Breast epithelium (tissue), 4 donors: ENCODE results near the gene PNP. TPM values are rescaled to one million over a fixed set of nuclear protein-coding genes. Genes with fewer than 3 reads are reported as not detected.

ENCODE experiments used
- DNase-seq, 2 donors: peaks; one replicate each; pipeline ENCODE4 v3.0.0-alpha.2; 2019; ENCODE audit warnings: low spot score in 2 of 2
- H3K27ac ChIP-seq, 2 donors: fragments of 200-600 bp; sonication (generic) in 1 of 2; one replicate each; pipeline ENCODE4 v1.5.1; 2016 to 2019; ENCODE audit warnings: mild to moderate bottlenecking in 1 of 2
- H3K27me3 ChIP-seq, 2 donors: fragments of 200-600 bp; sonication (generic) in 1 of 2; one replicate each; pipeline versions ENCODE4 v1.5.1 to v1.6.0; 2017 to 2019; ENCODE audit warnings: control low read depth in 1 of 2, mild to moderate bottlenecking in 1 of 2
- H3K36me3 ChIP-seq: fragments of 200-600 bp; one replicate; pipeline ENCODE4 v1.5.1; 2019
- H3K4me1 ChIP-seq, 2 donors: fragments of 200-600 bp; sonication (generic); one replicate each; pipeline ENCODE4 v1.5.1; 2016 to 2019; ENCODE audit warnings: control low read depth in 1 of 2
- H3K4me3 ChIP-seq, 3 donors: fragments of 200-600 bp; sonication (generic); 1 replicate in 2 of 3; 2 replicates in 1 of 3; pipeline ENCODE4 v1.5.1; 2016 to 2019; ENCODE audit warnings: mild to moderate bottlenecking in 3 of 3, moderate library complexity in 2 of 3
- H3K9me3 ChIP-seq, 2 donors: fragments of 200-600 bp; sonication (generic) in 1 of 2; one replicate each; pipeline ENCODE4 v1.5.1; 2016 to 2019; ENCODE audit warnings: control low read depth in 1 of 2
- CTCF ChIP-seq, 3 donors: fragments of 450-650 bp; IDR thresholded peaks; one replicate each; pipeline ENCODE4 v1.5.1; 2016 to 2017; ENCODE audit warnings: antibody characterized with exemption in 3 of 3, mild to moderate bottlenecking in 3 of 3, moderate library complexity in 3 of 3
- POLR2A ChIP-seq: fragments of 450-650 bp; IDR thresholded peaks from one replicate; pipeline ENCODE4 v1.6.1; 2016; ENCODE audit warnings: antibody characterized with exemption, mild to moderate bottlenecking, moderate library complexity
- POLR2AphosphoS5 ChIP-seq, 3 donors: sonication (generic); formaldehyde crosslinking; IDR thresholded peaks; one replicate each; pipeline ENCODE4 v1.6.1; 2017; ENCODE audit warnings: antibody characterized with exemption in 3 of 3
- intact Hi-C: fragments of 100-400 bp; cut with DNase I; formaldehyde crosslinking; loops from one replicate; pipeline ENCODE4 v1.15.1; 2023; ENCODE audit warnings: low total_unique reads
- total RNA-seq, 3 donors: library from RNA; depleted of rRNA; stranded (reverse); fragments of >200 nt; gene quantifications; one replicate each; pipeline ENCODE4 v1.1.0, GENCODE V29; 2016

PNP gene
- total RNA-seq, 3 donors from 2014 or later, result 26.4 to 60.0 (median 38.8) TPM

- no peaks in the 10 kb centered on the region for H3K36me3 ChIP-seq
- no peak overlapping the region for H3K27ac ChIP-seq
- H3K4me3 ChIP-seq, result no peak overlapping the region
- H3K27me3 ChIP-seq, result no peaks in the 10 kb centered on the region
- TF ChIP-seq CTCF (IDR thresholded peaks at IDR 0.05) (no peak), POLR2A (no peak), POLR2AphosphoS5 (IDR thresholded peaks at IDR 0.05) (no peak)
- H3K9me3 ChIP-seq, result no peaks in the 10 kb centered on the region
- DNase-seq, result no peak
- no peaks in the 10 kb centered on the region for H3K4me1 ChIP-seq
- intact Hi-C loops, result no loop called here
Measured at GRCh38 chr14:20472536-20473169, 3.4 kb downstream of the PNP start.

- Histone ChIP-seq H3K4me1 (no peaks in the 10 kb centered on the region), H3K27me3 (no peaks in the 10 kb centered on the region), H3K4me3 (no peak overlapping the region), H3K27ac (peak overlapping the region; percentile 43 to 45), H3K36me3 (no peaks in the 10 kb centered on the region), H3K9me3 (no peaks in the 10 kb centered on the region)
- TF ChIP-seq POLR2AphosphoS5 (IDR thresholded peaks at IDR 0.05) (no peak), POLR2A (no peak), CTCF (IDR thresholded peaks at IDR 0.05) (no peak)
- DNase-seq, result no peak
- intact Hi-C loops, result no loop called here
Measured at GRCh38 chr14:20476776-20477175, 7.6 kb downstream of the PNP start.

GRCh38 chr14:20477211-20477876 lies 8.1 kb downstream of the PNP start:
- TF ChIP-seq POLR2AphosphoS5 (IDR thresholded peaks at IDR 0.05) (no peak), POLR2A (no peak), CTCF (IDR thresholded peaks at IDR 0.05) (no peak)
- H3K36me3 ChIP-seq, result no peaks in the 10 kb centered on the region

GRCh38 chr14:20478894-20479293 lies 9.7 kb downstream of the PNP start:
- no peaks in the 10 kb centered on the region for H3K27me3 ChIP-seq
- intact Hi-C loops, result no loop called here
- no peak for TF ChIP-seq POLR2AphosphoS5 (IDR thresholded peaks at IDR 0.05)
- no peak for TF ChIP-seq POLR2A
- no peak for TF ChIP-seq CTCF (IDR thresholded peaks at IDR 0.05)
- H3K36me3 ChIP-seq, result no peaks in the 10 kb centered on the region
- H3K9me3 ChIP-seq, result no peaks in the 10 kb centered on the region
- no peak overlapping the region for H3K4me3 ChIP-seq
- H3K27ac ChIP-seq, result no peak overlapping the region
- no peaks in the 10 kb centered on the region for H3K4me1 ChIP-seq
- no peak for DNase-seq

More at GRCh38 chr14:20477211-20477876, 8.1 kb downstream of the PNP start:
- H3K27me3 ChIP-seq, result no peaks in the 10 kb centered on the region
- DNase-seq, result peak in 1 of 2 donors; percentile 67
- no peak overlapping the region for H3K4me3 ChIP-seq
- peak overlapping the region; percentile 43 to 45 for H3K27ac ChIP-seq
- no peaks in the 10 kb centered on the region for H3K4me1 ChIP-seq
- intact Hi-C loops, result no loop called here
- no peaks in the 10 kb centered on the region for H3K9me3 ChIP-seq

GRCh38 chr14:20482382-20482781 lies 13.2 kb downstream of the PNP start:
- intact Hi-C loops, result no loop called here
- no peak for TF ChIP-seq POLR2AphosphoS5 (IDR thresholded peaks at IDR 0.05)
- TF ChIP-seq CTCF (IDR thresholded peaks at IDR 0.05), result no peak
- no peak for TF ChIP-seq POLR2A
- no peak for DNase-seq

More at GRCh38 chr14:20482382-20482781, 13.2 kb downstream of the PNP start:
- Histone ChIP-seq H3K4me1 (no peaks in the 10 kb centered on the region), H3K27me3 (no peaks in the 10 kb centered on the region), H3K36me3 (no peaks in the 10 kb centered on the region), H3K27ac (no peak overlapping the region), H3K9me3 (no peaks in the 10 kb centered on the region), H3K4me3 (no peak overlapping the region)
